HG03342 (cell line): ENCODE data around the gene LTBR.

ENCODE experiments used
- ATAC-seq: cut with Tn5 transposase; IDR thresholded peaks from one replicate; pipeline ENCODE4 v1.9.1; 2021; ENCODE audit warnings: mild to moderate bottlenecking, moderate library complexity; ENCODE audit not compliant: unreplicated experiment

LTBR gene

GRCh38 chr12:6380141-6381121, 3.5 kb upstream of the LTBR start:
- no peak for ATAC-seq

GRCh38 chr12:6382371-6382770, 1.6 kb upstream of the LTBR start:
- no peak for ATAC-seq

GRCh38 chr12:6382982-6383381, 980 bp upstream of the LTBR start:
- ATAC-seq, result no peak

- ATAC-seq, result no peak
These were observed 806 bp downstream of the LTBR start for GRCh38 chr12:6384499-6385436.

GRCh38 chr12:6386038-6386437, 2.1 kb downstream of the LTBR start:
- no peak for ATAC-seq

GRCh38 chr12:6386491-6386890, 2.5 kb downstream of the LTBR start:
- ATAC-seq, result no peak

GRCh38 chr12:6387541-6387940, 3.6 kb downstream of the LTBR start:
- no peak for ATAC-seq

GRCh38 chr12:6390084-6390799, 6.3 kb downstream of the LTBR start:
- ATAC-seq, result no peak

GRCh38 chr12:6391013-6391412, 7.1 kb downstream of the LTBR start:
- ATAC-seq, result no peak

- ATAC-seq, result no peak
These were observed 8.5 kb downstream of the LTBR start for GRCh38 chr12:6392504-6392903.

- ATAC-seq, result no peak
These were observed 9.1 kb downstream of the LTBR start for GRCh38 chr12:6393109-6393508.

GRCh38 chr12:6394398-6394797, 10.4 kb downstream of the LTBR start:
- ATAC-seq, result no peak

- ATAC-seq, result no peak
These were observed 12.1 kb downstream of the LTBR start for GRCh38 chr12:6396031-6396430.

- ATAC-seq, result no peak
These were observed 16.1 kb downstream of the LTBR start for GRCh38 chr12:6399884-6400644.

- ATAC-seq, result no peak
These were observed 20.4 kb downstream of the LTBR start for GRCh38 chr12:6404390-6404789.

GRCh38 chr12:6405963-6406362, 22.0 kb downstream of the LTBR start:
- ATAC-seq, result no peak

- ATAC-seq, result no peak
These were observed 23.4 kb downstream of the LTBR start for GRCh38 chr12:6407236-6407954.

- no peak for ATAC-seq
These were observed 32.6 kb downstream of the LTBR start for GRCh38 chr12:6416596-6416995.

GRCh38 chr12:6418796-6419195, 34.8 kb downstream of the LTBR start:
- no peak for ATAC-seq

GRCh38 chr12:6420364-6420763, 36.4 kb downstream of the LTBR start:
- no peak for ATAC-seq
